H1 (cell line): ENCODE data around the gene SLC10A2. TPM values are rescaled to one million over a fixed set of nuclear protein-coding genes. Genes with fewer than 3 reads are reported as not detected.

Source experiments
- CTCF ChIA-PET: fragments of 300-600 bp; sonication (Branson Sonifier 250); formaldehyde crosslinking; loops from one replicate; lab custom pipeline; 2021; ENCODE audit not compliant: partially characterized antibody; lab: Charles Lee
- POLR2A ChIA-PET: fragments of 300-600 bp; sonication (Branson Sonifier 250); formaldehyde crosslinking; loops from one replicate; lab custom pipeline; 2021; ENCODE audit warnings: inconsistent platforms; ENCODE audit not compliant: partially characterized antibody; lab: Charles Lee
- DNase-seq, 2 experiments: peaks; one replicate each; pipeline versions ENCODE4 v3.0.0 to v3.0.0-alpha.2; 2010 to 2022; ENCODE audit warnings: low spot score in 2 of 2, low read depth in 1 of 2, mixed read lengths in 1 of 2
- FAIRE-seq: peaks from 2 replicates; lab custom pipeline; 2011; peaks lifted over from hg19 to GRCh38; lab: Jason Lieb, UNC
- H2AFZ ChIP-seq: 2 replicates; pipeline ENCODE4 v1.8.1; 2012; ENCODE audit warnings: low read length, inconsistent platforms
- H2AK5ac ChIP-seq: 2 replicates; pipeline ENCODE4 v1.6.1; 2013; ENCODE audit warnings: low read depth, low read length
- H2BK120ac ChIP-seq: replicated peaks from 2 replicates; pipeline ENCODE3; 2013; ENCODE audit warnings: low read depth, low read length, inconsistent platforms
- H2BK12ac ChIP-seq: 2 replicates; pipeline ENCODE4 v1.6.1; 2013; ENCODE audit warnings: low read depth, low read length
- H2BK15ac ChIP-seq: 2 replicates; pipeline ENCODE4 v1.6.1; 2013; ENCODE audit warnings: low read length
- H2BK20ac ChIP-seq: 2 replicates; pipeline ENCODE4 v1.6.1; 2013; ENCODE audit warnings: low read length
- H2BK5ac ChIP-seq: 2 replicates; pipeline ENCODE4 v1.6.1; 2013; ENCODE audit warnings: low read depth, low read length
- H3K14ac ChIP-seq: 2 replicates; pipeline ENCODE4 v1.6.1; 2013; ENCODE audit warnings: inconsistent platforms; ENCODE audit not compliant: insufficient read length
- H3K18ac ChIP-seq: 2 replicates; pipeline ENCODE4 v1.6.1; 2013; ENCODE audit warnings: low read length; ENCODE audit errors: extremely low read depth
- H3K23ac ChIP-seq: 2 replicates; pipeline ENCODE4 v1.6.1; 2013; ENCODE audit warnings: inconsistent platforms; ENCODE audit not compliant: insufficient read length
- H3K23me2 ChIP-seq: 2 replicates; pipeline ENCODE4 v1.6.1; 2013; ENCODE audit warnings: low read depth, low read length
- H3K27ac ChIP-seq: 2 replicates; pipeline ENCODE4 v1.6.1; 2011; ENCODE audit warnings: low read depth, low read length, inconsistent platforms
- H3K27me3 ChIP-seq, 4 experiments: replicated peaks in 1 of 4; 1 replicate in 1 of 4; 2 replicates in 3 of 4; pipeline versions ENCODE4 v1.6.1 to v1.8.1; 2011 to 2013; ENCODE audit warnings: low read length in 3 of 4, mild to moderate bottlenecking in 3 of 4, inconsistent platforms in 2 of 4, mixed read lengths in 2 of 4, moderate library complexity in 1 of 4; ENCODE audit not compliant: control insufficient read depth in 3 of 4, insufficient read depth in 3 of 4; ENCODE audit errors: extremely low read depth in 1 of 4
- H3K36me3 ChIP-seq, 4 experiments: 2 replicates each; pipeline versions ENCODE4 v1.6.1 to v1.8.1; 2011 to 2013; ENCODE audit warnings: mild to moderate bottlenecking in 4 of 4, low read length in 3 of 4, moderate library complexity in 2 of 4, control low read depth in 1 of 4, inconsistent platforms in 1 of 4; ENCODE audit not compliant: insufficient read depth in 4 of 4, control insufficient read depth in 2 of 4
- H3K4ac ChIP-seq: replicated peaks from 2 replicates; pipeline ENCODE3; 2013; ENCODE audit warnings: low read length, low read depth, mixed read lengths, inconsistent platforms; ENCODE audit not compliant: insufficient read length
- H3K4me1 ChIP-seq, 4 experiments: replicated peaks in 1 of 4; 1 replicate in 1 of 4; 2 replicates in 3 of 4; pipeline versions ENCODE4 v1.6.1 to v1.8.1; 2011 to 2013; ENCODE audit warnings: low read length in 3 of 4, inconsistent platforms in 2 of 4, mixed read lengths in 1 of 4; ENCODE audit not compliant: insufficient read depth in 4 of 4, control insufficient read depth in 3 of 4
- H3K4me2 ChIP-seq, 2 experiments: 2 replicates each; pipeline versions ENCODE4 v1.6.1 to v1.8.1; 2011 to 2013; ENCODE audit warnings: low read depth in 2 of 2, low read length in 2 of 2, control low read depth in 1 of 2, inconsistent platforms in 1 of 2, mild to moderate bottlenecking in 1 of 2; ENCODE audit not compliant: insufficient read depth in 1 of 2
- H3K4me3 ChIP-seq, 4 experiments: fragments of 200-600, 300-600 bp in 1 of 4; sonication (generic), shearing (Covaris generic), sonication (Bioruptor Twin) in 1 of 4; 2 replicates each; pipeline versions ENCODE4 v1.5.1 to v1.8.1; 2011 to 2016; ENCODE audit warnings: low read length in 4 of 4, low read depth in 3 of 4, control low read depth in 2 of 4, inconsistent platforms in 2 of 4, mild to moderate bottlenecking in 2 of 4, mixed read lengths in 1 of 4, moderate library complexity in 1 of 4; ENCODE audit not compliant: insufficient read depth in 2 of 4; ENCODE audit errors: extremely low read depth in 1 of 4
- H3K56ac ChIP-seq: replicated peaks from 2 replicates; pipeline ENCODE3; 2013; ENCODE audit warnings: low read depth, mild to moderate bottlenecking, mixed read lengths, low read length, inconsistent platforms; ENCODE audit not compliant: insufficient read length
- H3K79me1 ChIP-seq: 2 replicates; pipeline ENCODE4 v1.6.1; 2013; ENCODE audit warnings: low read depth, low read length, control low read depth
- H3K79me2 ChIP-seq, 2 experiments: 2 replicates each; pipeline versions ENCODE4 v1.6.1 to v1.8.1; 2012 to 2013; ENCODE audit warnings: low read length in 2 of 2, mild to moderate bottlenecking in 2 of 2, inconsistent platforms in 1 of 2; ENCODE audit not compliant: insufficient read depth in 2 of 2, control insufficient read depth in 1 of 2
- H3K9ac ChIP-seq, 4 experiments: replicated peaks in 1 of 4; 1 replicate in 1 of 4; 2 replicates in 3 of 4; pipeline versions ENCODE4 v1.6.1 to v1.8.1; 2011 to 2013; ENCODE audit warnings: low read depth in 3 of 4, low read length in 3 of 4, control low read depth in 2 of 4, mild to moderate bottlenecking in 2 of 4, moderate library complexity in 2 of 4, inconsistent platforms in 1 of 4; ENCODE audit errors: extremely low read depth in 1 of 4
- H3K9me3 ChIP-seq, 2 experiments: 2 replicates each; pipeline versions ENCODE4 v1.6.1 to v1.8.1; 2012 to 2013; ENCODE audit warnings: mild to moderate bottlenecking in 2 of 2, moderate library complexity in 2 of 2, control low read depth in 1 of 2, inconsistent platforms in 1 of 2, low read depth in 1 of 2, low read length in 1 of 2, mixed read lengths in 1 of 2; ENCODE audit not compliant: insufficient read depth in 2 of 2
- H4K20me1 ChIP-seq, 2 experiments: replicated peaks in 1 of 2; 2 replicates each; pipeline versions ENCODE3 to v1.8.1; 2011 to 2013; ENCODE audit warnings: inconsistent platforms in 2 of 2, low read length in 2 of 2, mild to moderate bottlenecking in 1 of 2; ENCODE audit not compliant: insufficient read depth in 2 of 2, control insufficient read depth in 1 of 2
- H4K5ac ChIP-seq: 2 replicates; pipeline ENCODE4 v1.6.1; 2013; ENCODE audit warnings: low read length, low read depth, mixed read lengths, inconsistent platforms; ENCODE audit not compliant: insufficient read length
- H4K8ac ChIP-seq: 2 replicates; pipeline ENCODE4 v1.8.0; 2013; ENCODE audit warnings: mild to moderate bottlenecking, moderate library complexity, low read length, inconsistent platforms; ENCODE audit not compliant: insufficient read depth; ENCODE audit errors: extremely low read depth
- H4K91ac ChIP-seq: replicated peaks from 2 replicates; pipeline ENCODE3; 2013; ENCODE audit warnings: low read length, mixed read lengths, inconsistent platforms; ENCODE audit not compliant: insufficient read length
- CBX5 ChIP-seq: fragments of 300-800, 300-1000 bp; sonication (generic); IDR thresholded peaks from 2 replicates; pipeline ENCODE4 v1.7.1; 2016; ENCODE audit warnings: antibody characterized with exemption, low read length, low read depth
- CHD2 ChIP-seq: IDR thresholded peaks from 2 replicates; pipeline ENCODE4 v1.6.1; 2012; ENCODE audit warnings: low read length, improper control_type of control experiment
- FOSL1 ChIP-seq: IDR thresholded peaks from 2 replicates; pipeline ENCODE4 v1.6.1; 2011; ENCODE audit warnings: mild to moderate bottlenecking, low read depth, low read length, moderate library complexity; ENCODE audit not compliant: insufficient read depth
- HDAC2 ChIP-seq, 2 experiments: fragments of 300-600 bp in 1 of 2; sonication (generic) in 1 of 2; IDR thresholded peaks; 2 replicates each; pipeline ENCODE4 v1.6.1; 2011 to 2012; ENCODE audit warnings: low read depth in 2 of 2, low read length in 2 of 2, mild to moderate bottlenecking in 2 of 2, moderate library complexity in 2 of 2, borderline replicate concordance in 1 of 2, inconsistent platforms in 1 of 2
- MAFK ChIP-seq: IDR thresholded peaks from 2 replicates; pipeline ENCODE4 v1.6.1; 2012; ENCODE audit warnings: low read depth, mild to moderate bottlenecking, improper control_type of control experiment, low read length
- TAF1 ChIP-seq: IDR thresholded peaks from 2 replicates; pipeline ENCODE4 v1.6.1; 2011; ENCODE audit warnings: mild to moderate bottlenecking, low read depth, low read length
- USF2 ChIP-seq: IDR thresholded peaks from 2 replicates; pipeline ENCODE4 v1.6.1; 2011; ENCODE audit warnings: low read length, improper control_type of control experiment
- WGBS, 2 experiments: shearing (Covaris generic) in 1 of 2; methylation state at CpG; one replicate each; pipeline versions ENCODE4 v1.1.6 to v1.1.7; 2013 to 2015; ENCODE audit warnings: low lambda C conversion rate in 2 of 2, mixed read lengths in 2 of 2, inconsistent platforms in 1 of 2, low coverage in 1 of 2, missing lambda C conversion rate in 1 of 2; ENCODE audit not compliant: insufficient replicate concordance in 2 of 2, insufficient coverage in 1 of 2, insufficient read length in 1 of 2; ENCODE audit errors: extremely low coverage in 1 of 2, missing lambda C conversion rate in 1 of 2; 5-methylcytosine and 5-hydroxymethylcytosine counted together
- polyA plus RNA-seq, 7 experiments: library from polyadenylated mRNA; depleted of rRNA in 3 of 7; stranded (reverse) in 5 of 7; unstranded in 2 of 7; fragments of >200 nt in 5 of 7; fragments of 200-250 nt in 2 of 7; gene quantifications; 1 replicate in 5 of 7; 2 replicates in 1 of 7; 4 replicates in 1 of 7; pipeline versions ENCODE4 v1.2.1 to v1.2.3, GENCODE V29; 2011 to 2013; ENCODE audit warnings: missing spikeins in 2 of 7, mixed read lengths in 2 of 7
- total RNA-seq: library from RNA; stranded (reverse); fragmentation: NEBNext Ultra II Directional; extraction: Animal tissue kit (Norgen Biotek cat#: 25700); gene quantifications from 2 replicates; pipeline ENCODE4 v1.2.1, GENCODE V29; 2021

SLC10A2 gene
- total and polyA plus RNA-seq, 2 of the 8 experiments (the other 6 are each of a cell fraction or from before 2014, with no cell fraction given) = not detected

GRCh38 chr13:103009051-103009840 is 57.0 kb downstream of the SLC10A2 start:
- FAIRE-seq (no peak), DNase-seq (no peak)
- Histone ChIP-seq H4K8ac (no peak overlapping the region), H3K27ac (no peak overlapping the region), H3K4me1 (no peaks in the 10 kb centered on the region), H2BK5ac (no peak overlapping the region), H3K23ac (no peak overlapping the region), H2AFZ (no peak overlapping the region), H2AK5ac (no peak overlapping the region), H3K4me3 (no peak overlapping the region), H3K18ac (no peak overlapping the region), H3K4me2 (no peak overlapping the region), H3K27me3 (peaks cover 0 to 1% (median 0%) of the 10 kb centered on the region in 4 experiments; a peak in 1 of 7 replicates), H3K9me3 (no peaks in the 10 kb centered on the region), H3K36me3 (no peaks in the 10 kb centered on the region), H3K9ac (no peak overlapping the region), H3K23me2 (no peaks in the 10 kb centered on the region), H3K56ac (no peak overlapping the region), H2BK20ac (no peak overlapping the region), H2BK120ac (no peak overlapping the region), H3K79me2 (no peaks in the 10 kb centered on the region), H2BK15ac (no peak overlapping the region), H4K20me1 (no peaks in the 10 kb centered on the region), H4K5ac (no peak overlapping the region), H2BK12ac (no peak overlapping the region), H3K14ac (no peak overlapping the region), H3K4ac (no peak overlapping the region), H3K79me1 (no peaks in the 10 kb centered on the region), H4K91ac (no peak overlapping the region)
- POLR2A ChIA-PET = no interaction called here
- 35% methylated on average over 1 of the region's 1 CpG; no CpG with 5 or more reads in 1 of the 2 experiments for WGBS, 2 experiments
- CTCF ChIA-PET = interaction anchor here (0.6 to 1.0 kb wide), 3 partner anchors 20 to 428 kb away, joined by 3 read pairs; no protein-coding TSS in a partner anchor
- no peak for TF ChIP-seq MAFK
- no peak for TF ChIP-seq FOSL1
- TF ChIP-seq USF2 = no peak
- no peak for TF ChIP-seq HDAC2 (IDR thresholded peaks at IDR 0.05; ENCODE audit: borderline replicate concordance in 1 of 2, low read depth in 2 of 2, low read length in 2 of 2)
- no peak for TF ChIP-seq TAF1
- no peak for TF ChIP-seq CBX5
- TF ChIP-seq CHD2 = no peak
